ENCODE measurements around the gene KIAA0825.
A peak's percentile ranks its signal among the peaks of the same experiment; 100 is the strongest.
"Not testable (repeated sequence)": the region's sequence is repeated elsewhere in the genome, so short reads cannot be mapped to it uniquely, and the experiment has no call there.

Gene KIAA0825

DNA sequence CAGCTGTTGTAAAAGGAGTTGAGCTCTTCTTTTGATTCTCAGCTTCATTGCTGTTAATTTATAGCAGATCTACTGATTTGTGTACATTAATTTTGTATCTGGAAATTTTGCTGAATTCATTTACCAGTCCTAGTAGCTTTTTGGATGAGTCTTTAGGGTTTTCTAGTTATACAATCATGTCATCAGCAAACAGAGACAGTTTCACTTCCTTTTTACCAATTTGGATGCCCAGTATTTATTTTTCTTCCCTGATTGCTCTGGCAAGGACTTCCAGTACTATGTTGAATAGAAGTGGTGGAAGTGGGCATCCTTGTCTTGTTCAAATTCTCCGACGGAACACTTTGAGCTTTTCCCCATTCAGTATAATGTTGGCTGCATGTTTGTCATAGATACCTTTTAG, 478.1 kb downstream of the KIAA0825 start:
- TF ChIP-seq BHLHE40 (IDR thresholded peaks at IDR 0.05; ENCODE audit: borderline replicate concordance) (no peak), ARNT (IDR thresholded peaks at IDR 0.05) (no peak), L3MBTL2 (conservative IDR thresholded peaks at IDR 0.05) (no peak), FOXM1 (IDR thresholded peaks at IDR 0.05; ENCODE audit: borderline replicate concordance) (no peak), FOXK2 (IDR thresholded peaks at IDR 0.05) (no peak)
- TF ChIP-seq, protein P1, sequence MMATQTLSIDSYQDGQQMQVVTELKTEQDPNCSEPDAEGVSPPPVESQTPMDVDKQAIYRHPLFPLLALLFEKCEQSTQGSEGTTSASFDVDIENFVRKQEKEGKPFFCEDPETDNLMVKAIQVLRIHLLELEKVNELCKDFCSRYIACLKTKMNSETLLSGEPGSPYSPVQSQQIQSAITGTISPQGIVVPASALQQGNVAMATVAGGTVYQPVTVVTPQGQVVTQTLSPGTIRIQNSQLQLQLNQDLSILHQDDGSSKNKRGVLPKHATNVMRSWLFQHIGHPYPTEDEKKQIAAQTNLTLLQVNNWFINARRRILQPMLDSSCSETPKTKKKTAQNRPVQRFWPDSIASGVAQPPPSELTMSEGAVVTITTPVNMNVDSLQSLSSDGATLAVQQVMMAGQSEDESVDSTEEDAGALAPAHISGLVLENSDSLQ (IDR thresholded peaks at IDR 0.05): no peak
- DNase-seq (ENCODE audit: extremely low spot score): no peak
- ChIA-PET CTCF (no interaction called here), POLR2A (no interaction called here)

GRCh38 chr5:94130077-94130476, 488.3 kb downstream of the KIAA0825 start:
- ChIA-PET POLR2A (no interaction called here), CTCF (no interaction called here)
- TF ChIP-seq SUZ12 (IDR thresholded peaks at IDR 0.05) (no peak), LEF1 (IDR thresholded peaks at IDR 0.05; ENCODE audit: borderline replicate concordance) (no peak), NFRKB (IDR thresholded peaks at IDR 0.05) (no peak), FOXA1 (IDR thresholded peaks at IDR 0.05) (no peak), FOXM1 (IDR thresholded peaks at IDR 0.05; ENCODE audit: borderline replicate concordance) (no peak), SP1 (IDR thresholded peaks at IDR 0.05) (no peak), CTBP1 (IDR thresholded peaks at IDR 0.05; ENCODE audit: borderline replicate concordance) (no peak), TARDBP (IDR thresholded peaks at IDR 0.05) (no peak), L3MBTL2 (conservative IDR thresholded peaks at IDR 0.05) (no peak), ZNF384 (IDR thresholded peaks at IDR 0.05) (no peak), BHLHE40 (IDR thresholded peaks at IDR 0.05; ENCODE audit: borderline replicate concordance) (no peak), ELF4 (IDR thresholded peaks at IDR 0.05) (no peak), FOXK2 (IDR thresholded peaks at IDR 0.05) (no peak), ARNT (IDR thresholded peaks at IDR 0.05) (no peak), HDGF (IDR thresholded peaks at IDR 0.05; ENCODE audit: borderline replicate concordance) (no peak)
- TF ChIP-seq, protein P1 (IDR thresholded peaks at IDR 0.05): no peak
- no peak for DNase-seq (ENCODE audit: extremely low spot score)

DNA sequence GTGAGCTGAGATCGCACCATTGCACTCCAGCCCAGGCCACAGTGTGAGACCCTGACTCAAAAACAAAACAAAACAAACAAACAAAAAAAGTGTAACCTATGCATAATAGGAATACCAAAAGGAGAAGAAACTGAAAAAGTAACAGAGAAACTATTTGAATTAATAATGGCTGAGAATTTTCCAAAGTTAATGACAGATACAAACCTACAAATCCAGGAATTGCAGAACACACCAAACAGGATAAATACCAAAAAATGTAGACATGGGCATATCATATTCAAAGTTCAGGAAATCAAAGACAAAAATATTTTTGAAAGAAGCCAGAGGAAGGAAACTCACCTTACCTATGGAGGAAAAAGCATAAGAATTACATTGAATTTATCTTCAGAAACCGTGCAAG, 493.3 kb downstream of the KIAA0825 start:
- no peak for TF ChIP-seq ARNT (IDR thresholded peaks at IDR 0.05)
- no peak for TF ChIP-seq CTBP1 (IDR thresholded peaks at IDR 0.05; ENCODE audit: borderline replicate concordance)
- TF ChIP-seq ZNF384 (IDR thresholded peaks at IDR 0.05): no peak
- TF ChIP-seq BHLHE40 (IDR thresholded peaks at IDR 0.05; ENCODE audit: borderline replicate concordance): no peak
- no peak for TF ChIP-seq SUZ12 (IDR thresholded peaks at IDR 0.05)
- no peak for TF ChIP-seq L3MBTL2 (conservative IDR thresholded peaks at IDR 0.05)
- no peak for TF ChIP-seq HDGF (IDR thresholded peaks at IDR 0.05; ENCODE audit: borderline replicate concordance)
- TF ChIP-seq FOXM1 (IDR thresholded peaks at IDR 0.05; ENCODE audit: borderline replicate concordance): no peak
- no peak for TF ChIP-seq FOXA1 (IDR thresholded peaks at IDR 0.05)
- TF ChIP-seq ELF4 (IDR thresholded peaks at IDR 0.05): no peak
- no peak for TF ChIP-seq FOXK2 (IDR thresholded peaks at IDR 0.05)
- TF ChIP-seq, protein P1 (IDR thresholded peaks at IDR 0.05): no peak
- no peak for TF ChIP-seq TARDBP (IDR thresholded peaks at IDR 0.05)
- no peak for TF ChIP-seq SP1 (IDR thresholded peaks at IDR 0.05)
- ChIA-PET CTCF (no interaction called here), POLR2A (no interaction called here)
- DNase-seq (ENCODE audit: extremely low spot score): no peak

GRCh38 chr5:94116317-94116716, 502.1 kb downstream of the KIAA0825 start:
- POLR2A ChIA-PET; CTCF ChIA-PET; DNase-seq (ENCODE audit: extremely low spot score): not testable (repeated sequence)

DNA sequence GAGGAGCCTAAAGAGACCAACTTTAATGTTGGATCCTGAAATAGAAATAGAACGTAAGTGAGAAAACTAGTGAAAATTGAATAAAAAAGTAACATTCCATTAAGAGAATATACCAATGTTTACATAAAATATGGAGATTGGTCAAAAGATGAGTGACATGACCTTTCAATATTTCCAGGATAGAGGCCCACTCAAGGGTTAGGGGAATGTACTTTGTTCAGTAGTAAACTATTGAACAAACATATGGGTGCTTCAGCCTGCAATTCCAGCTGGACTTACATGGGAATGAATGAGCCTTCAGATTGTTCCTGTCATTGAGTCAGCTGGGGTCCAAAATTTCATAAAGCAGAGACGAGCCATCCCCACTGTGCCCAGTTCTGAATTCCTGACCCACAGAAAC, 505.3 kb downstream of the KIAA0825 start:
- DNase-seq (ENCODE audit: extremely low spot score): no peak
- no peak for TF ChIP-seq ZNF384 (IDR thresholded peaks at IDR 0.05)
- no peak for TF ChIP-seq NFRKB (IDR thresholded peaks at IDR 0.05)
- no peak for TF ChIP-seq TARDBP (IDR thresholded peaks at IDR 0.05)
- TF ChIP-seq SP1 (IDR thresholded peaks at IDR 0.05): no peak
- no peak for TF ChIP-seq FOXK2 (IDR thresholded peaks at IDR 0.05)
- no peak for TF ChIP-seq BHLHE40 (IDR thresholded peaks at IDR 0.05; ENCODE audit: borderline replicate concordance)
- no peak for TF ChIP-seq ARNT (IDR thresholded peaks at IDR 0.05)
- no peak for TF ChIP-seq HDGF (IDR thresholded peaks at IDR 0.05; ENCODE audit: borderline replicate concordance)
- TF ChIP-seq CTBP1 (IDR thresholded peaks at IDR 0.05; ENCODE audit: borderline replicate concordance): no peak
- TF ChIP-seq, protein P1 (IDR thresholded peaks at IDR 0.05): no peak
- no peak for TF ChIP-seq ELF4 (IDR thresholded peaks at IDR 0.05)
- ChIA-PET POLR2A (no interaction called here), CTCF (no interaction called here)

- ChIA-PET POLR2A (interaction anchor here (1.0 kb wide), 3 partner anchors 15 to 119 kb away, joined by 3 read pairs; no protein-coding TSS in a partner anchor), CTCF (interaction anchor here (0.9 kb wide), 1 partner anchor 739 kb away, joined by 3 read pairs; no protein-coding TSS in a partner anchor)
- DNase-seq (ENCODE audit: extremely low spot score): peak; percentile 92
- TF ChIP-seq TARDBP (IDR thresholded peaks at IDR 0.05) (no peak), L3MBTL2 (conservative IDR thresholded peaks at IDR 0.05) (peak; percentile 85), ARNT (IDR thresholded peaks at IDR 0.05) (no peak), ELF4 (IDR thresholded peaks at IDR 0.05) (peak; percentile 98)
- TF ChIP-seq, protein P1 (IDR thresholded peaks at IDR 0.05): peak; percentile 70
Observed at GRCh38 chr5:94111209-94112004, 507.0 kb downstream of the KIAA0825 start.
